Fibroblast of mammary gland (primary cell): ENCODE data around the gene PPP2R5E.
A peak's percentile ranks its signal among the peaks of the same experiment; 100 is the strongest.

Experiments used
- DNase-seq: peaks from one replicate; pipeline ENCODE4 v3.0.0-alpha.2; 2010; ENCODE audit warnings: low read depth
- H3K4me3 ChIP-seq: 2 replicates; pipeline ENCODE4 v1.5.1; 2011; ENCODE audit warnings: low read depth, mild to moderate bottlenecking, low read length, moderate library complexity; ENCODE audit not compliant: control insufficient read depth
- CTCF ChIP-seq: conservative IDR thresholded peaks from 2 replicates; pipeline ENCODE4 v1.5.1; 2011; ENCODE audit warnings: low read depth, low read length, inconsistent platforms; ENCODE audit not compliant: control insufficient read depth, insufficient read depth

The PPP2R5E gene

GRCh38 chr14:63418020-63418419, 125.2 kb downstream of the PPP2R5E start:
- no peak overlapping the region for H3K4me3 ChIP-seq
- DNase-seq: no peak
- TF ChIP-seq CTCF: no peak

GRCh38 chr14:63413009-63413408, 130.2 kb downstream of the PPP2R5E start:
- no peak for DNase-seq
- no peak for TF ChIP-seq CTCF
- no peak overlapping the region for H3K4me3 ChIP-seq

GRCh38 chr14:63406333-63406732, 136.8 kb downstream of the PPP2R5E start:
- TF ChIP-seq CTCF: no peak
- H3K4me3 ChIP-seq: no peak overlapping the region
- DNase-seq: peak; percentile 14

- no peak for TF ChIP-seq CTCF
- H3K4me3 ChIP-seq: no peak overlapping the region
- DNase-seq: peak; percentile 8
Observed at GRCh38 chr14:63405715-63406114, 137.5 kb downstream of the PPP2R5E start.

- H3K4me3 ChIP-seq: no peak overlapping the region
- DNase-seq: no peak
- no peak for TF ChIP-seq CTCF
Observed at GRCh38 chr14:63404906-63405305, 138.3 kb downstream of the PPP2R5E start.

- no peak overlapping the region for H3K4me3 ChIP-seq
- TF ChIP-seq CTCF: no peak
- no peak for DNase-seq
Observed at GRCh38 chr14:63401646-63402045, 141.5 kb downstream of the PPP2R5E start.

- no peak overlapping the region for H3K4me3 ChIP-seq
- no peak for DNase-seq
- TF ChIP-seq CTCF: no peak
Observed at GRCh38 chr14:63398952-63399351, 144.2 kb downstream of the PPP2R5E start.
